Measurements from ENCODE around the gene TEX36.
"Not testable (repeated sequence)": the region's sequence is repeated elsewhere in the genome, so short reads cannot be mapped to it uniquely, and the experiment has no call there.

Gene TEX36

DNA sequence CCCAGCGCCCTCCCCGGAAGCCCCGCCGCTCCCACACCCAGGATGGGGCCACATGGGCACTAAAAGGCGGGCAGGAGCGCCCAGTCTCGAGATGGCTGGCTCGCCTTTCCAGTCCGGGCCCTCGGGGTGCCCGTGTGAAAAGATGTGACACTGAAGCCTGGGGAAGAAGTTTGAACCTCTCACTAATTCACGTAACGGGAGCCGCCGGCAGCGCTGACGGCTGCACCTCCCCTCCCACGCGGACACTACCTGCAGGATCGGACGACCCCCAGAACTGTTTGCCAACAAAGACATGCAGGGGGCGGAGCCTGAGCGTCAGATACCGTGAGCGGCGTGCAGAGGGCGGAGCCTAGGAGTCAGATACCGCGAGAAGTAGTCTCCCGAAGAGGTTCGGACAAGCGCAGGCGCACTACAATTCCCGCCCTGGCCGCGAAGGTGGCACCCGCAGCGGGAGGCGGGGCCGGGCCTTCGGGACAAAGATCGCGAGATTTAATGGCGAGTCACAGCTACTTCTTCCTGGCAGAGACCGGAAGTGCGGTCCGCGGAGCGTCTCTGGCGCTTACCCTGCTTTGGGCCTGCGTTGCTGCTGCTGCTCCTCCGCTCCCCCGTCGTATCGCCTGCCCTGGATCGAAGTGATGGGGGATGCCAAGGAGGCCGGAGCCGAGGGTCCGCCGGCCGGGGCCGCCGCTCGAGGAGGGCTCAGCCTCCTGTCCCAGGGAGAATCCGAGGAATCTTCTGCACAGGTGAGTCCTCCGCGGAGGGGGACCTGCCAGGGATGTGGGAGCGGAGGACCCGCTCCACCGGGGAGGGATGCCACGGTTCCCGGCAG, 36.4 kb upstream of the TEX36 start, which contains the start of gene EDRF1:
Gene EDRF1 (plus strand): TSS at position 537 of the 829 bp plus-strand sequence. CDS start 99 bp downstream, at position 636.
- peak; percentile 91 for DNase-seq (ENCODE audit: low read depth)
- TF ChIP-seq, protein P1, sequence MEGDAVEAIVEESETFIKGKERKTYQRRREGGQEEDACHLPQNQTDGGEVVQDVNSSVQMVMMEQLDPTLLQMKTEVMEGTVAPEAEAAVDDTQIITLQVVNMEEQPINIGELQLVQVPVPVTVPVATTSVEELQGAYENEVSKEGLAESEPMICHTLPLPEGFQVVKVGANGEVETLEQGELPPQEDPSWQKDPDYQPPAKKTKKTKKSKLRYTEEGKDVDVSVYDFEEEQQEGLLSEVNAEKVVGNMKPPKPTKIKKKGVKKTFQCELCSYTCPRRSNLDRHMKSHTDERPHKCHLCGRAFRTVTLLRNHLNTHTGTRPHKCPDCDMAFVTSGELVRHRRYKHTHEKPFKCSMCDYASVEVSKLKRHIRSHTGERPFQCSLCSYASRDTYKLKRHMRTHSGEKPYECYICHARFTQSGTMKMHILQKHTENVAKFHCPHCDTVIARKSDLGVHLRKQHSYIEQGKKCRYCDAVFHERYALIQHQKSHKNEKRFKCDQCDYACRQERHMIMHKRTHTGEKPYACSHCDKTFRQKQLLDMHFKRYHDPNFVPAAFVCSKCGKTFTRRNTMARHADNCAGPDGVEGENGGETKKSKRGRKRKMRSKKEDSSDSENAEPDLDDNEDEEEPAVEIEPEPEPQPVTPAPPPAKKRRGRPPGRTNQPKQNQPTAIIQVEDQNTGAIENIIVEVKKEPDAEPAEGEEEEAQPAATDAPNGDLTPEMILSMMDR (IDR thresholded peaks at IDR 0.05; ENCODE audit: control insufficient read depth, extremely low read depth, insufficient read depth): no peak
- H3K4me3 ChIP-seq (ENCODE audit: low read depth, low read length): peak within 1 kb of the TSS; percentile 77

DNA sequence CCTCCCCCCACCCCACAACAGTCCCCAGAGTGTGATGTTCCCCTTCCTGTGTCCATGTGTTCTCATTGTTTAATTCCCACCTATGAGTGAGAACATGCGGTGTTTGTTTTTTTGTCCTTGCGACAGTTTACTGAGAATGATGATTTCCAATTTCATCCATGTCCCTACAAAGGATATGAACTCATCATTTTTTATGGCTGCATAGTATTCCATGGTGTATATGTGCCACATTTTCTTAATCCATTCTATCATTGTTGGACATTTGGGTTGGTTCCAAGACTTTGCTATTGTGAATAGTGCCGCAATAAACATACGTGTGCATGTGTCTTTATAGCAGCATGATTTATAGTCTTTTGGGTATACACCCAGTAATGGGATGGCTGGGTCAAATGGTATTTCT, 31.8 kb upstream of the TEX36 start:
- not testable (repeated sequence) for DNase-seq (ENCODE audit: low read depth); H3K4me3 ChIP-seq (ENCODE audit: low read depth, low read length)

DNA sequence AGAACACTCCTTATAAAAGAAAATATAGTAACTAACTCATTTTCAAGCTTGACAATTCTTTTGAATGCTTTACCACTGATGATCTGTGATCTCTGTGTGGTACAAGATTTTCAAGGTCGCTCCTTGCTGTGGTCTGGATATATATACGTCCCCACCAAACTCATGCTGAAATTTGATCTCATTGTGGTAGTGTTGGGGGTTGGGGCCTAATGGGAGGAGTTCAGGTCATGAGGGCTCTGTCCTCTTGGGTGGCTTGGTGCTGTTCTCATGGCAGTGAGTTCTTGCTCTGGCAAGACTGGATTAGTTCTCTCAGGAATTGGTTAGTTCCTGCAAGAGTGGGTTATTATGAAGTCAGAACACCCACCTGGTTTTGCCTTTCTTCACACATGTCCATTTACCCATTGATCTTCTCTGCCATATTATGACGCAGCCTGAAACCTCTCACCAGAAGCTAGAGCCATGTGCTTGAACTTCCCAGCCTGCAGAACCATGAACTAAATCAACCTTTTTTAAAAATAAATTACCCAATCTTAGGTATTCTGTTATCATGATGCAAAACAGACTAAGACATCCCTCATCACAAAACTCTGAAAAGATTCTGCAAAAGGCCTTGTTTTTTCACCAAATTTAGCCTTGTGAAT, 28.3 kb upstream of the TEX36 start:
- no peak overlapping the region for H3K4me3 ChIP-seq (ENCODE audit: low read depth, low read length)
- TF ChIP-seq, protein P1 (IDR thresholded peaks at IDR 0.05; ENCODE audit: control insufficient read depth, extremely low read depth, insufficient read depth): no peak
- DNase-seq (ENCODE audit: low read depth): no peak

DNA sequence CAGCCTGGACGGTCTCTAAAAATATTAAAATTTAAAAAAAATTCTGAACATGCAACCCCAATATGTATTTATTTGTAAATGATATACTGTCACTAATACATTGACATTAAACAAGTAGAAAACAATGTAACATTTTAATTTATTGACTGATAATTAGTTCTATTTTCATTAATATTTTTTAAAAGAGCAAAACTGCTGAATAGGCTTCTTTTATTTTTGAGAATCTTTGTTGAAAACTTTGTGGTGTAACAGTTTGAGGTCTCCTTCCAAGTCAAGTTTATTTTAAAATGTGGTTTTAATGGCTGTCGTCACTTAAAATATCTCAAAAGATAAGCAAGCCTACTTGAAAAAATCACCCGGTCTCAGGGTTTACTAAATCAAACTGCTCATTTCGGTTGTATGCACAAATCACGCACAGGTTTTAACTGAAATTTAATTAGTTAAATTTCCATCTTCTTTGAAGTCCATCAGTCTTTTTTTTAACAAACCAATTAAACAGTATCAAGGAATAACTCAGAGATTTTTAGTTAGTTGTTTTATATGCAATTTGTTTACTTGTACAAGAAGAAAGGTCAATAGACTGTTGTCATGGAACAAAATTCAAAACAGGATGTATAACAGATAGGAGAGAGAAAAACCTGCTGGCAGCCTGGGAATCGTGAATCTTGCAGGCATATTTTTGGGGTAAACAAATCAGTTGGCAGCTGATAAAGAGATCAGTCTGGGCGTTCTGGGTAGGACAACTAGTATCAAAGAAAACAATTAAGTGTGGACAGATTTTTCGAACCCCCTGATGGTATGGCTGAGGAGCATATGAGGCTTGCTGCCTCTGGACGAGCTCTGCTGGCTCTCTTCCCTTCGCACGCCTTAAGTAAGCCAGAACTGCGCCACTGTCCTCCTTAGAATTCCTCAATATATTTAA, 26.9 kb upstream of the TEX36 start:
- TF ChIP-seq, protein P1 (IDR thresholded peaks at IDR 0.05; ENCODE audit: control insufficient read depth, extremely low read depth, insufficient read depth): no peak
- no peak for DNase-seq (ENCODE audit: low read depth)
- no peak overlapping the region for H3K4me3 ChIP-seq (ENCODE audit: low read depth, low read length)

DNA sequence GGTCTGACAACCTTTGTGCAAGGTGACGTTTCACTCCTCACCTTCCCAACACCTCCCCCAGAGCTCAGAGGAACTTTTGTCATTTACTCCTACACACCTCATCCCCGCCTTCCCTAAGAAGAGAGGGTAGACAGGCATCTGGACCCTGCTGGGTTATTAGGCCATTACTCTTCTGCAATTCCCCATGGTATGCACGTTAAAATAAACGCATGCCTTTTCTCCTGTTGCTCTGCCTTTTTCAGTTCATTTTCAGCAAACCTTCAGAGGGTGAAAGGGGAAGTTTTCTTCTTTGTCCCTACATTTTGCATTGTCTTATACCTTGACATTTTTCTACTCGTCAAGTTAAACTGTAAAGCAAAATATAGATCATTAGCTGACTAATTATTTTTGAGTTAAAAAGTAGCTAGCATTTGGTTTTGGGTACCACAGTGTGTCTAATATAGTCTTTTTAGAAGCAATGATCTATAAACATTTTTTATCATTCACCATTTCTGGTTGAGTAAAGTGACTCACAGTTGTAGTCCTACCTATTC, 26.1 kb upstream of the TEX36 start:
- H3K4me3 ChIP-seq (ENCODE audit: low read depth, low read length): no peak overlapping the region
- no peak for DNase-seq (ENCODE audit: low read depth)
- TF ChIP-seq, protein P1 (IDR thresholded peaks at IDR 0.05; ENCODE audit: control insufficient read depth, extremely low read depth, insufficient read depth): no peak

DNA sequence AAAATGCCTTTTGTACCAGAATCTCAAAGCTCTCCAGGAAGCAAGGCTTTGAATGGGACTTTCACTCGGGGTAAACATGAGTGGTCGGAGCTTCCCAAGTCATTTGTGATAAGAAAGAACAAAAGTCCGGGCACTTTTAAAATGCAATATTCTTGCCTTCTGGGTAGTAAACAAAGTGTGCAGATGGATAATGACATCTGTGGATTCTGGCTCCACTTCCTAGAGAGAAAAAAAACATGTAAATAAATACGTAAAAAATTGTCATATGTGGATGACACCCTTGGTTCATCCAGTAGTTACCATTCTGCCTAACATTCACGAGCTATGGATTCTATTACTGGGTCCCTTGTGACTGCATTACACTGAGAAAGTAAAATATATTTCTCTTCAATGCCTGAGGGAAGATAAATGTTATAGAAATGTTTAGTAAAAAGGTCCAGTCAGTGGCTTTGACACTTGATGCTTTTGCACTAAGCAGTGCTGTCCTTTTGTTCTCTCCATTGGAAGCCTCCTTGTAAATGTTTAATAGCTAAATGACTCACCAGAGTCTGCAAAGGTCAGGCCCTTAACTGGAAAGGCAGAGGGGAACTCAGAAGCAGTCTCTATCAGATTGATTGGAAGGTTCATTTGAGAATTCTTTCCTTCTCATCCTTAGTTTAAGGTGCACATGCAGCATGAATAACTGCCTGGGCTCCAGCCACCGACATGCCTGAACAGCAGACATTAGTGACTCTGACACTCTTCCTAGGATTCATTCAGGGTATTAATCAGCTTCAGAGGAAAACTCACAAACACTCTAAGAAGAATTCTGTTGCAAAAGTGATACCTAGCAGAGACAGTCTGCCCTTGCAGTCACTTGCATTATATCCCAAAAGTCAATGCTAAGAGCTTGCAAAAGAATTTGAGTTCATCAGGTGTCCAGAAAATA, 24.8 kb upstream of the TEX36 start:
- H3K4me3 ChIP-seq (ENCODE audit: low read depth, low read length): no peak overlapping the region
- peak; percentile 67 for DNase-seq (ENCODE audit: low read depth)
- TF ChIP-seq, protein P1 (IDR thresholded peaks at IDR 0.05; ENCODE audit: control insufficient read depth, extremely low read depth, insufficient read depth): no peak

All from LNCaP clone FGC (cell line).